Karpas-422 (cell line): ENCODE results near the gene TGFBR3L. TPM values are rescaled to one million over a fixed set of nuclear protein-coding genes. Genes with fewer than 3 reads are reported as not detected.

ENCODE experiments used
- DNase-seq: peaks from one replicate; pipeline ENCODE4 v3.0.0-alpha.2; 2015
- H2AFZ ChIP-seq: fragments of 200-600 bp; sonication (generic); 2 replicates; pipeline ENCODE4 v1.6.1; 2014; ENCODE audit warnings: antibody characterized with exemption, low read length, mixed read lengths
- H3K27ac ChIP-seq: fragments of 200-600 bp; sonication (generic); 2 replicates; pipeline ENCODE4 v1.5.1; 2014; ENCODE audit warnings: mild to moderate bottlenecking, low read length, moderate library complexity
- H3K27me3 ChIP-seq: fragments of 200-600 bp; sonication (generic); 2 replicates; pipeline ENCODE4 v1.6.1; 2014; ENCODE audit warnings: low read length, mixed read lengths
- H3K36me3 ChIP-seq: fragments of 200-600 bp; sonication (generic); 2 replicates; pipeline ENCODE4 v1.6.1; 2014; ENCODE audit warnings: low read length, mixed read lengths; ENCODE audit not compliant: insufficient read depth
- H3K4me1 ChIP-seq: fragments of 200-600 bp; sonication (generic); 2 replicates; pipeline ENCODE4 v1.6.1; 2014; ENCODE audit warnings: mild to moderate bottlenecking, low read length, mixed read lengths
- H3K4me2 ChIP-seq: fragments of 200-600 bp; sonication (generic); 2 replicates; pipeline ENCODE4 v1.6.1; 2014; ENCODE audit warnings: low read length, low read depth, mild to moderate bottlenecking; ENCODE audit not compliant: poor library complexity, severe bottlenecking
- H3K4me3 ChIP-seq: fragments of 200-600 bp; sonication (generic); 2 replicates; pipeline ENCODE4 v1.5.1; 2014; ENCODE audit warnings: mild to moderate bottlenecking, antibody characterized with exemption, low read length, mixed read lengths
- H3K79me2 ChIP-seq: fragments of 200-600 bp; sonication (generic); 2 replicates; pipeline ENCODE4 v1.6.1; 2014; ENCODE audit warnings: mild to moderate bottlenecking, low read length, mixed read lengths
- H3K9ac ChIP-seq: fragments of 200-600 bp; sonication (generic); 2 replicates; pipeline ENCODE4 v1.6.0; 2014; ENCODE audit warnings: low read length
- H3K9me2 ChIP-seq: fragments of 200-600 bp; sonication (generic), shearing (Covaris generic); replicated peaks from 2 replicates; pipeline ENCODE4 v1.6.0; 2014; ENCODE audit warnings: mild to moderate bottlenecking, low read length, moderate library complexity; ENCODE audit not compliant: insufficient read depth
- H3K9me3 ChIP-seq: fragments of 300-700, 200-600 bp; sonication (generic); 2 replicates; pipeline ENCODE4 v1.6.1; 2014; ENCODE audit warnings: low read length, mixed read lengths
- H4K20me1 ChIP-seq: fragments of 200-600 bp; sonication (generic); 2 replicates; pipeline ENCODE4 v1.6.1; 2014; ENCODE audit warnings: mild to moderate bottlenecking, antibody characterized with exemption, low read length, low read depth; ENCODE audit not compliant: insufficient read depth
- total RNA-seq: library from RNA; depleted of rRNA; stranded (reverse); fragments of >200 nt; shearing (Covaris generic); gene quantifications from 2 replicates; pipeline ENCODE4 v1.2.3, GENCODE V29; 2014; ENCODE audit warnings: low replicate concordance

Gene TGFBR3L
- total RNA-seq, 1 experiment from 2014 or later: not detected

GRCh38 chr19:7874897-7875273 lies 39.7 kb upstream of the TGFBR3L start:
- H2AFZ ChIP-seq: no peak overlapping the region
- no peaks in the 10 kb centered on the region for H3K4me1 ChIP-seq
- H3K9me2 ChIP-seq: no peaks in the 10 kb centered on the region
- H3K79me2 ChIP-seq: no peaks in the 10 kb centered on the region
- no peak for DNase-seq
- H3K9me3 ChIP-seq: no peaks in the 10 kb centered on the region
- no peak overlapping the region for H3K4me3 ChIP-seq
- H3K27ac ChIP-seq: no peak overlapping the region
- H3K27me3 ChIP-seq: no peaks in the 10 kb centered on the region
- no peak overlapping the region for H3K4me2 ChIP-seq
- no peak overlapping the region for H3K9ac ChIP-seq
- no peaks in the 10 kb centered on the region for H3K36me3 ChIP-seq
- H4K20me1 ChIP-seq: no peaks in the 10 kb centered on the region

GRCh38 chr19:7877249-7877836 lies 37.3 kb upstream of the TGFBR3L start:
- H3K4me3 ChIP-seq: no peak overlapping the region
- no peak overlapping the region for H3K9ac ChIP-seq
- no peak overlapping the region for H3K4me2 ChIP-seq
- no peaks in the 10 kb centered on the region for H3K27me3 ChIP-seq
- no peaks in the 10 kb centered on the region for H3K79me2 ChIP-seq
- H3K9me2 ChIP-seq: no peaks in the 10 kb centered on the region
- H2AFZ ChIP-seq: no peak overlapping the region
- H3K27ac ChIP-seq: no peak overlapping the region
- no peak for DNase-seq
- H4K20me1 ChIP-seq: no peaks in the 10 kb centered on the region
- H3K36me3 ChIP-seq: no peaks in the 10 kb centered on the region
- H3K9me3 ChIP-seq: no peaks in the 10 kb centered on the region
- H3K4me1 ChIP-seq: no peaks in the 10 kb centered on the region

- Histone ChIP-seq H3K4me2 (no peak overlapping the region), H3K4me3 (no peak overlapping the region), H3K9me2 (no peaks in the 10 kb centered on the region), H3K27me3 (no peaks in the 10 kb centered on the region), H2AFZ (no peak overlapping the region), H3K4me1 (no peaks in the 10 kb centered on the region), H3K9me3 (no peaks in the 10 kb centered on the region), H3K79me2 (no peaks in the 10 kb centered on the region), H3K9ac (no peak overlapping the region), H4K20me1 (no peaks in the 10 kb centered on the region), H3K27ac (no peak overlapping the region), H3K36me3 (no peaks in the 10 kb centered on the region)
- DNase-seq: no peak
Measured at GRCh38 chr19:7879111-7879807, 35.4 kb upstream of the TGFBR3L start.

- Histone ChIP-seq H3K27me3 (no peaks in the 10 kb centered on the region), H3K27ac (no peak overlapping the region), H2AFZ (no peak overlapping the region), H4K20me1 (no peaks in the 10 kb centered on the region), H3K9ac (no peak overlapping the region), H3K4me1 (no peaks in the 10 kb centered on the region), H3K9me3 (no peaks in the 10 kb centered on the region), H3K36me3 (no peaks in the 10 kb centered on the region), H3K4me2 (no peak overlapping the region), H3K4me3 (no peak overlapping the region), H3K9me2 (no peaks in the 10 kb centered on the region), H3K79me2 (no peaks in the 10 kb centered on the region)
- no peak for DNase-seq
Measured at GRCh38 chr19:7879836-7880235, 34.8 kb upstream of the TGFBR3L start.

GRCh38 chr19:7881910-7882309 lies 32.7 kb upstream of the TGFBR3L start:
- Histone ChIP-seq H3K4me3 (no peak overlapping the region), H3K9me2 (no peaks in the 10 kb centered on the region), H3K27ac (no peak overlapping the region), H3K27me3 (no peaks in the 10 kb centered on the region), H3K9ac (no peak overlapping the region), H3K4me2 (no peak overlapping the region), H2AFZ (no peak overlapping the region), H3K9me3 (no peaks in the 10 kb centered on the region), H3K4me1 (no peaks in the 10 kb centered on the region), H4K20me1 (no peaks in the 10 kb centered on the region), H3K36me3 (no peaks in the 10 kb centered on the region), H3K79me2 (no peaks in the 10 kb centered on the region)
- DNase-seq: no peak

- H3K9me3 ChIP-seq: no peaks in the 10 kb centered on the region
- no peak overlapping the region for H3K27ac ChIP-seq
- no peaks in the 10 kb centered on the region for H3K4me1 ChIP-seq
- H3K27me3 ChIP-seq: no peaks in the 10 kb centered on the region
- H3K9me2 ChIP-seq: no peaks in the 10 kb centered on the region
- no peak overlapping the region for H3K4me3 ChIP-seq
- no peak overlapping the region for H2AFZ ChIP-seq
- H4K20me1 ChIP-seq: no peaks in the 10 kb centered on the region
- H3K79me2 ChIP-seq: no peaks in the 10 kb centered on the region
- H3K36me3 ChIP-seq: no peaks in the 10 kb centered on the region
- DNase-seq: no peak
- H3K4me2 ChIP-seq: no peak overlapping the region
- H3K9ac ChIP-seq: no peak overlapping the region
Measured at GRCh38 chr19:7883105-7883504, 31.5 kb upstream of the TGFBR3L start.

GRCh38 chr19:7883796-7884570 lies 30.6 kb upstream of the TGFBR3L start:
- no peak for DNase-seq
- Histone ChIP-seq H3K9me2 (no peaks in the 10 kb centered on the region), H3K36me3 (no peaks in the 10 kb centered on the region), H3K4me2 (no peak overlapping the region), H3K27ac (no peak overlapping the region), H3K27me3 (no peaks in the 10 kb centered on the region), H3K4me1 (no peaks in the 10 kb centered on the region), H2AFZ (no peak overlapping the region), H3K9me3 (no peaks in the 10 kb centered on the region), H3K79me2 (no peaks in the 10 kb centered on the region), H4K20me1 (no peaks in the 10 kb centered on the region), H3K9ac (no peak overlapping the region), H3K4me3 (no peak overlapping the region)

- H4K20me1 ChIP-seq: no peaks in the 10 kb centered on the region
- H3K4me2 ChIP-seq: no peak overlapping the region
- no peak overlapping the region for H3K4me3 ChIP-seq
- H3K36me3 ChIP-seq: no peaks in the 10 kb centered on the region
- no peaks in the 10 kb centered on the region for H3K9me3 ChIP-seq
- no peak for DNase-seq
- no peaks in the 10 kb centered on the region for H3K9me2 ChIP-seq
- no peak overlapping the region for H3K9ac ChIP-seq
- H3K27ac ChIP-seq: no peak overlapping the region
- H3K4me1 ChIP-seq: no peaks in the 10 kb centered on the region
- no peak overlapping the region for H2AFZ ChIP-seq
- H3K27me3 ChIP-seq: no peaks in the 10 kb centered on the region
- no peaks in the 10 kb centered on the region for H3K79me2 ChIP-seq
Measured at GRCh38 chr19:7885818-7886217, 28.8 kb upstream of the TGFBR3L start.
